A549 (cell line): ENCODE results near the gene MMP3. TPM values are rescaled to one million over a fixed set of nuclear protein-coding genes. Genes with fewer than 3 reads are reported as not detected.
A peak's percentile ranks its signal among the peaks of the same experiment; 100 is the strongest.
"Not testable (repeated sequence)": the region's sequence is repeated elsewhere in the genome, so short reads cannot be mapped to it uniquely, and the experiment has no call there.

ENCODE experiments used
- ATAC-seq, 2 experiments: fragments of 200-7000 bp in 1 of 2; fragments of >200 bp in 1 of 2; cut with Nextera tagmentation in 1 of 2; cut with Tn5 transposase in 1 of 2; 3 replicates each; pipeline versions ENCODE4 v1.8.0 to v1.9.1; 2018 to 2020; ENCODE audit warnings: mild to moderate bottlenecking in 1 of 2, moderate library complexity in 1 of 2
- CTCF ChIA-PET: fragments of 300-600 bp; sonication (Branson Sonifier 250); formaldehyde crosslinking; extraction: SDS; loops from one replicate; lab custom pipeline; 2021; ENCODE audit warnings: antibody characterized with exemption, inconsistent platforms; lab: Yijun Ruan, JAX
- POLR2A ChIA-PET: fragments of 350-600 bp; formaldehyde crosslinking; extraction: SDS; loops from one replicate; lab custom pipeline; 2021; ENCODE audit warnings: antibody characterized with exemption, inconsistent platforms; lab: Yijun Ruan, JAX
- DNase-seq, 2 experiments: peaks; one replicate each; pipeline versions ENCODE4 v3.0.0 to v3.0.0-alpha.2; 2011 to 2016; ENCODE audit warnings: low read depth in 1 of 2, low spot score in 1 of 2
- FAIRE-seq: peaks from 2 replicates; lab custom pipeline; 2011; peaks lifted over from hg19 to GRCh38; lab: Jason Lieb, UNC
- H3K27ac ChIP-seq, 2 experiments: fragments of >200 bp; sonication (Bioruptor Twin); formaldehyde crosslinking; 3 replicates each; pipeline ENCODE4 v1.5.1; 2016 to 2017
- H3K4me1 ChIP-seq: fragments of >200 bp; sonication (Bioruptor Twin); formaldehyde crosslinking; 3 replicates; pipeline ENCODE4 v1.6.1; 2016
- H3K4me2 ChIP-seq: fragments of >200 bp; sonication (Bioruptor Twin); formaldehyde crosslinking; 3 replicates; pipeline ENCODE4 v1.6.1; 2016
- H3K4me3 ChIP-seq: fragments of >200 bp; sonication (Bioruptor Twin); formaldehyde crosslinking; 3 replicates; pipeline ENCODE4 v1.5.1; 2016
- H3K9me3 ChIP-seq: fragments of >200 bp; sonication (Bioruptor Twin); formaldehyde crosslinking; 3 replicates; pipeline ENCODE4 v1.6.1; 2016
- BHLHE40 ChIP-seq: IDR thresholded peaks from 2 replicates; pipeline ENCODE4 v1.6.1; 2012; ENCODE audit warnings: low read depth, low read length, inconsistent platforms
- CBX2 ChIP-seq: fragments of 200-600 bp; sonication (generic); IDR thresholded peaks from 2 replicates; pipeline ENCODE4 v1.6.1; 2016; ENCODE audit warnings: low read depth, mild to moderate bottlenecking, borderline replicate concordance
- CHD4 ChIP-seq: fragments of 200-600 bp; sonication (generic); IDR thresholded peaks from 2 replicates; pipeline ENCODE4 v1.6.1; 2016; ENCODE audit warnings: antibody characterized with exemption, mild to moderate bottlenecking, borderline replicate concordance
- FOSB ChIP-seq: fragments of 250-450 bp; sonication (Bioruptor Pico); IDR thresholded peaks from 2 replicates; pipeline ENCODE4 v1.5.0; 2020; ENCODE audit warnings: mild to moderate bottlenecking, moderate library complexity
- FOSL2 ChIP-seq, 2 experiments: fragments of 450-650 bp in 1 of 2; fragments of >200 bp in 1 of 2; sonication (Bioruptor Twin) in 1 of 2; formaldehyde crosslinking; IDR thresholded peaks; 2 replicates each; pipeline versions ENCODE4 v1.5.0 to v1.6.1; 2016 to 2020; ENCODE audit warnings: mild to moderate bottlenecking in 1 of 2, moderate library complexity in 1 of 2
- FOXS1 ChIP-seq: fragments of 250-450 bp; sonication (Bioruptor Pico); IDR thresholded peaks from 2 replicates; pipeline ENCODE4 v1.5.0; 2020; ENCODE audit warnings: mild to moderate bottlenecking, moderate library complexity
- HOXB13 ChIP-seq: fragments of 250-450 bp; sonication (Bioruptor Pico); IDR thresholded peaks from 2 replicates; pipeline ENCODE4 v1.5.0; 2020; ENCODE audit warnings: low read depth, mild to moderate bottlenecking, moderate library complexity
- JUN ChIP-seq, 2 experiments: fragments of >200 bp; sonication (Bioruptor Twin); formaldehyde crosslinking; IDR thresholded peaks; 2 replicates in 1 of 2; 3 replicates in 1 of 2; pipeline ENCODE4 v1.6.1; 2016 to 2017
- JUNB ChIP-seq: fragments of >200 bp; sonication (Bioruptor Twin); formaldehyde crosslinking; IDR thresholded peaks from 2 replicates; pipeline ENCODE4 v1.6.1; 2016
- KDM1A ChIP-seq: fragments of 200-600 bp; sonication (generic); IDR thresholded peaks from 2 replicates; pipeline ENCODE4 v1.6.1; 2016; ENCODE audit warnings: low read depth, mild to moderate bottlenecking
- KDM5A ChIP-seq: fragments of 200-600 bp; sonication (generic); IDR thresholded peaks from 2 replicates; pipeline ENCODE4 v1.6.1; 2016; ENCODE audit warnings: antibody characterized with exemption, mild to moderate bottlenecking
- MAFK ChIP-seq: fragments of 450-650 bp; IDR thresholded peaks from 2 replicates; pipeline ENCODE4 v1.6.1; 2014; ENCODE audit not compliant: partially characterized antibody
- NFE2L2 ChIP-seq: fragments of 150-350 bp; conservative IDR thresholded peaks from 2 replicates; pipeline ENCODE4 v1.6.1; 2014; ENCODE audit warnings: low read length
- POLR2AphosphoS2 ChIP-seq: conservative IDR thresholded peaks from 2 replicates; pipeline ENCODE4 v1.6.1; 2012; ENCODE audit warnings: low read length, improper control_type of control experiment, inconsistent platforms
- RAD21 ChIP-seq, 2 experiments: fragments of >200 bp in 1 of 2; sonication (Bioruptor Twin) in 1 of 2; formaldehyde crosslinking in 1 of 2; IDR thresholded peaks in 1 of 2; conservative IDR thresholded peaks in 1 of 2; 2 replicates in 1 of 2; 3 replicates in 1 of 2; pipeline ENCODE4 v1.6.1; 2012 to 2018; ENCODE audit warnings: inconsistent platforms in 1 of 2
- SMC3 ChIP-seq: fragments of >200 bp; sonication (Bioruptor Twin); formaldehyde crosslinking; IDR thresholded peaks from 3 replicates; pipeline ENCODE4 v1.6.1; 2018; ENCODE audit warnings: inconsistent platforms
- TFCP2L1 ChIP-seq: fragments of 250-450 bp; sonication (Bioruptor Pico); IDR thresholded peaks from 2 replicates; pipeline ENCODE4 v1.5.0; 2021; ENCODE audit warnings: mild to moderate bottlenecking
- ZFP36 ChIP-seq: fragments of 450-650 bp; IDR thresholded peaks from 2 replicates; pipeline ENCODE4 v1.6.1; 2014; ENCODE audit warnings: borderline replicate concordance; ENCODE audit not compliant: partially characterized antibody
- ZSCAN20 ChIP-seq: fragments of 250-450 bp; sonication (Bioruptor Pico); IDR thresholded peaks from 2 replicates; pipeline ENCODE4 v1.8.0; 2022; ENCODE audit warnings: mild to moderate bottlenecking, moderate library complexity
- WGBS: methylation state at CpG from one replicate; pipeline ENCODE4 v1.1.6; 2017; ENCODE audit errors: missing lambda C conversion rate; 5-methylcytosine and 5-hydroxymethylcytosine counted together
- polyA plus RNA-seq, 4 experiments: library from polyadenylated mRNA; depleted of rRNA in 3 of 4; stranded (reverse); fragments of >200 nt; fragmentation: RNase III in 1 of 4; extraction: RNeasy Plus Mini Kit Qiagen cat#74134 plus additional on column Dnase treatment in 1 of 4; gene quantifications; 2 replicates in 3 of 4; 3 replicates in 1 of 4; pipeline ENCODE4 v1.2.3, GENCODE V29; 2011 to 2017
- TF ChIP-seq, protein P1 (sequence below): fragments of 150-350 bp; IDR thresholded peaks from 2 replicates; pipeline ENCODE4 v1.6.1; 2014; ENCODE audit warnings: low read depth, mild to moderate bottlenecking, low read length

The MMP3 gene
- polyA plus RNA-seq, 2 of the 4 experiments (the other 2 are of a cell fraction), result not detected

DNA sequence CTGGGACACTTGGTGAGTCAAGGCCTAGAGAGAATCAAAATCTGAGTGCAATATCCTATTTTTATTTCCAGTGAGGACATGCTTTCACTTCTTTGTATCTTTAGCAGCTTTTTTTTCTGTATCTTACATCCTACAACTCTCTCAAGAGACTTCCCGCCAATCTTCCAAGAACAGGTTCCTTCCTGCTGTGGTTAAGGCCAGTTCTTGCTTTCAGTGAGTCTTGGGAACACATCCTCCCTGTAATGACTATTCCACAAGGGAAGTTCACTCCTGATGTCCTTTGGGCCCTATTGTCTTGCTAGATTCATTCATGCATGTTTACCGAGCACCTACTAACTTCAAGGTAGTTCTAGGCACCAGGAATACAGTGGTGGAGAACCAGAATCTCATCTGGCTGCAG is 35.2 kb upstream of the MMP3 start:
- WGBS, result 78% methylated on average over 2 of the region's 2 CpGs
- FAIRE-seq, result no peak
- H3K4me2 ChIP-seq, result no peak overlapping the region
- CTCF ChIA-PET, result interaction anchor here (1.1 to 1.4 kb wide), 2 partner anchors 63 to 71 kb away, joined by 3 read pairs; no protein-coding TSS in a partner anchor
- ATAC-seq, result no peak
- no peak for DNase-seq
- no peak overlapping the region for H3K4me3 ChIP-seq
- H3K4me1 ChIP-seq, result no peaks in the 10 kb centered on the region
- H3K9me3 ChIP-seq, result no peaks in the 10 kb centered on the region
- POLR2A ChIA-PET, result no interaction called here
- H3K27ac ChIP-seq, result no peak overlapping the region
- TF ChIP-seq POLR2AphosphoS2 (no peak), TFCP2L1 (CRISPR knock-in tag) (no peak), ZSCAN20 (CRISPR knock-in tag) (no peak), SMC3 (no peak), RAD21 (conservative IDR thresholded peaks at IDR 0.05 in 1 of 2, IDR thresholded peaks at IDR 0.05 in 1 of 2) (no peak), NFE2L2 (no peak), FOXS1 (CRISPR knock-in tag) (no peak), JUN (IDR thresholded peaks at IDR 0.05) (no peak), KDM5A (no peak), FOSB (CRISPR knock-in tag) (no peak), HOXB13 (no peak), CBX2 (no peak)
- TF ChIP-seq, protein P1, sequence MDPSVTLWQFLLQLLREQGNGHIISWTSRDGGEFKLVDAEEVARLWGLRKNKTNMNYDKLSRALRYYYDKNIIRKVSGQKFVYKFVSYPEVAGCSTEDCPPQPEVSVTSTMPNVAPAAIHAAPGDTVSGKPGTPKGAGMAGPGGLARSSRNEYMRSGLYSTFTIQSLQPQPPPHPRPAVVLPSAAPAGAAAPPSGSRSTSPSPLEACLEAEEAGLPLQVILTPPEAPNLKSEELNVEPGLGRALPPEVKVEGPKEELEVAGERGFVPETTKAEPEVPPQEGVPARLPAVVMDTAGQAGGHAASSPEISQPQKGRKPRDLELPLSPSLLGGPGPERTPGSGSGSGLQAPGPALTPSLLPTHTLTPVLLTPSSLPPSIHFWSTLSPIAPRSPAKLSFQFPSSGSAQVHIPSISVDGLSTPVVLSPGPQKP, result no peak

DNA sequence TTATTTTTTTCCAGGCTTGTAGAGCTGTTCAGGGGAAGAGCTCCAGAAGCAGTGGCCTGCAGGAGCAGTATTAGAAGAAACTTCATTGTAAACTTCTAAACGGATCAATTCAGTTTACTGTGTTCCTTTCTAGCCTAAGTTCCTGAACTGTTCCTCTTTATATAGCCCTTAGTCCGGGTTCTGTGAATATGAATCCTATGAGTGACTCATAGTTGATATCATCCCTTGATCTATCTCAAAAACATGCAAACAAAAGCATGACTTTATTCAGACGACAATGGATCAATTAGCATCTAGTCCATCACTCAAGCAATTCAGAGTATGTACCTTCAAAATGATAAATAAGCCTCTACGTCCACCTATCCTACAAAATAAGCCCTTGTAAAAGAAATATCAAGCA is 31.4 kb upstream of the MMP3 start, which contains the start of gene MMP12:
MMP12 (minus strand) TSS at position 131 of the 400 bp plus-strand sequence; CDS start at position 86, 45 bp downstream.
- H3K27ac ChIP-seq, result no peak within 1 kb of the TSS
- H3K9me3 ChIP-seq, result no peaks in the 10 kb centered on the region
- no peak within 1 kb of the TSS for H3K4me2 ChIP-seq
- H3K4me3 ChIP-seq, result no peak within 1 kb of the TSS
- ChIA-PET CTCF (interaction anchor here (1.0 kb wide), 1 partner anchor 142 kb away, joined by 5 read pairs; no protein-coding TSS in a partner anchor), POLR2A (no interaction called here)
- TF ChIP-seq JUNB, result no peak
- TF ChIP-seq CHD4, result no peak
- TF ChIP-seq, protein P1, result no peak
- no peak for TF ChIP-seq MAFK
- TF ChIP-seq BHLHE40, result no peak
- TF ChIP-seq KDM1A, result no peak
- no peak for TF ChIP-seq FOSL2 (IDR thresholded peaks at IDR 0.05)
- TF ChIP-seq FOSL2 (CRISPR knock-in tag; IDR thresholded peaks at IDR 0.05), result no peak
- TF ChIP-seq ZFP36, result no peak
- no peaks in the 10 kb centered on the region for H3K4me1 ChIP-seq
- FAIRE-seq (no peak), DNase-seq (no peak), ATAC-seq (no peak)
- WGBS, result 27% methylated on average over 4 of the region's 4 CpGs

DNA sequence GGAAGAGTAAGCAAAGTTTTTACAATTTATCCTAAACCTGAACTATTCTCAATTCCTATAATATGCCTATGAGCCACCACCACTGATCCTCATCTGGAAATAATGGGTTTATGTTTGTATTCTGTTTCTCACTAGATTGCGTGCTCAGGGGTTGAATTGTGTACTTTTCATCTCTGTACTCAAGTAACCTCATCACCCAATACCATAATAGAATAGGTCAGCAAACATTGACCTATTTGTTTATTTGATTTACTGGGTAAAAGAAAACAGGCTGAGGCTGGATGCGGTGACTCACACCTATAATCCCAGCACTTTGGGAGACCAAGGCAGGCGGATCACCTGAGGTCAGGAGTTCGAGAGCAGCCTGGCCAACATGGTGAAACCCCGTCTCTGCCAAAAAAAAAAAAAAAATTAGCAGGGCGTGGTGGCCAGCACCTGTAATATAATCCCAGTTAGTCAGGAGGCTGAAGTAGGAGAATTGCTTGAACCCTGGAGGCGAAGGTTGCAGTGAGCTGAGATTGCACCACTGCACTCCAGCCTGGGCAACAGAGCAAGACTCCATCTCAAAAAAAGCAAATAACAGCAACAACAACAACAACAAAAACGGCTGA is 26.1 kb upstream of the MMP3 start:
- H3K4me1 ChIP-seq; POLR2A ChIA-PET; CTCF ChIA-PET; FAIRE-seq; H3K4me3 ChIP-seq; H3K27ac ChIP-seq; H3K4me2 ChIP-seq; H3K9me3 ChIP-seq; TF ChIP-seq FOSL2 (IDR thresholded peaks at IDR 0.05): not testable (repeated sequence)
- WGBS, result 14% methylated on average over 8 of the region's 8 CpGs
- ATAC-seq (peak in 1 of 2 experiments; percentile 43; a peak in 3 of 6 replicates), DNase-seq (peak in 1 of 2 experiments; percentile 31)
- TF ChIP-seq FOSL2 (CRISPR knock-in tag; IDR thresholded peaks at IDR 0.05), result peak; percentile 28; the same call in 1 of the 2 replicates
